Left ventricle myocardium inferior (tissue), 1 donor: ENCODE data around the gene ELN. TPM values are rescaled to one million over a fixed set of nuclear protein-coding genes. Genes with fewer than 3 reads are reported as not detected.
A peak's percentile ranks its signal among the peaks of the same experiment; 100 is the strongest.

ENCODE experiments used
- DNase-seq: peaks from one replicate; pipeline ENCODE4 v3.0.0-alpha.2; 2020
- H3K27ac ChIP-seq: fragments of 200-600 bp; replicated peaks from 2 replicates; pipeline ENCODE4 v1.8.0; 2021
- H3K27me3 ChIP-seq: fragments of 200-600 bp; 2 replicates; pipeline ENCODE4 v1.8.0; 2021; ENCODE audit warnings: low read depth
- H3K36me3 ChIP-seq: fragments of 200-600 bp; 2 replicates; pipeline ENCODE4 v1.8.0; 2021
- H3K4me1 ChIP-seq: fragments of 200-600 bp; 2 replicates; pipeline ENCODE4 v1.8.0; 2021
- H3K4me3 ChIP-seq: fragments of 200-600 bp; 2 replicates; pipeline ENCODE4 v1.8.0; 2021; ENCODE audit warnings: mild to moderate bottlenecking, moderate library complexity
- H3K9me3 ChIP-seq: fragments of 200-600 bp; replicated peaks from 2 replicates; pipeline ENCODE4 v1.8.0; 2021
- CTCF ChIP-seq: fragments of 200-600 bp; IDR thresholded peaks from 2 replicates; pipeline ENCODE4 v1.8.0; 2021; ENCODE audit warnings: antibody characterized with exemption, mild to moderate bottlenecking, borderline replicate concordance
- intact Hi-C: fragments of 100-400 bp; cut with micrococcal nuclease; formaldehyde crosslinking; loops from one replicate; pipeline ENCODE4 v1.11.0; 2022
- total RNA-seq: library from RNA; stranded (reverse); fragmentation: NEBNext Ultra II Directional; extraction: Animal tissue kit (Norgen Biotek cat#: 25700); gene quantifications from one replicate; pipeline ENCODE4 v1.2.1, GENCODE V29; 2021
- donor health status: DM: no; HTN: yes; CAD: no; lungs with severe emphysema.

ELN gene
- total RNA-seq, 1 donor from 2014 or later = 51.6 TPM

- peaks cover 33% of the 10 kb centered on the region for H3K27me3 ChIP-seq
- intact Hi-C loops = no loop called here
- H3K4me3 ChIP-seq = no peak overlapping the region
- no peak for DNase-seq
- TF ChIP-seq CTCF = no peak
- no peaks in the 10 kb centered on the region for H3K9me3 ChIP-seq
- no peak overlapping the region for H3K27ac ChIP-seq
- no peaks in the 10 kb centered on the region for H3K36me3 ChIP-seq
- H3K4me1 ChIP-seq = peaks cover 26% of the 10 kb centered on the region
Observed at GRCh38 chr7:74019149-74019548, 8.8 kb upstream of the ELN start.

- no peak overlapping the region for H3K27ac ChIP-seq
- H3K4me3 ChIP-seq = no peak overlapping the region
- intact Hi-C loops = loop anchor here (10.0 kb wide), 1 partner anchor 156 kb away; the partner anchor contains the start of gene TMEM270
- no peak for TF ChIP-seq CTCF
- H3K4me1 ChIP-seq = peaks cover 26% of the 10 kb centered on the region
- DNase-seq = no peak
- H3K9me3 ChIP-seq = no peaks in the 10 kb centered on the region
- peaks cover 45% of the 10 kb centered on the region for H3K27me3 ChIP-seq
- H3K36me3 ChIP-seq = no peaks in the 10 kb centered on the region
Observed at GRCh38 chr7:74020390-74020789, 7.6 kb upstream of the ELN start.

GRCh38 chr7:74021546-74022320, 6.2 kb upstream of the ELN start:
- intact Hi-C loops = loop anchor here (10.0 kb wide), 1 partner anchor 157 kb away; the partner anchor contains the start of gene TMEM270
- Histone ChIP-seq H3K36me3 (no peaks in the 10 kb centered on the region), H3K27me3 (peaks cover 54% of the 10 kb centered on the region), H3K27ac (peak overlapping the region; percentile 54), H3K4me3 (no peak overlapping the region), H3K9me3 (no peaks in the 10 kb centered on the region), H3K4me1 (peaks cover 33% of the 10 kb centered on the region)
- no peak for TF ChIP-seq CTCF
- no peak for DNase-seq

GRCh38 chr7:74022507-74022906, 5.5 kb upstream of the ELN start:
- peak overlapping the region; percentile 54 for H3K27ac ChIP-seq
- no peaks in the 10 kb centered on the region for H3K9me3 ChIP-seq
- peak overlapping the region; percentile 17 for H3K4me3 ChIP-seq
- peaks cover 55% of the 10 kb centered on the region for H3K27me3 ChIP-seq
- H3K36me3 ChIP-seq = no peaks in the 10 kb centered on the region
- TF ChIP-seq CTCF = no peak
- intact Hi-C loops = loop anchor here (10.0 kb wide), 1 partner anchor 158 kb away; the partner anchor contains the start of gene TMEM270
- no peak for DNase-seq
- H3K4me1 ChIP-seq = peaks cover 41% of the 10 kb centered on the region

- intact Hi-C loops = loop anchor here (10.0 kb wide), 1 partner anchor 158 kb away; the partner anchor contains the start of gene TMEM270
- Histone ChIP-seq H3K36me3 (no peaks in the 10 kb centered on the region), H3K27ac (peak overlapping the region; percentile 54), H3K4me1 (peaks cover 46% of the 10 kb centered on the region), H3K9me3 (no peaks in the 10 kb centered on the region), H3K27me3 (peaks cover 61% of the 10 kb centered on the region), H3K4me3 (peak overlapping the region; percentile 17)
- peak; percentile 68 for DNase-seq
- no peak for TF ChIP-seq CTCF
Observed at GRCh38 chr7:74023092-74023536, 4.9 kb upstream of the ELN start.
